Measurements from ENCODE around the gene CCDC91. TPM values are rescaled to one million over a fixed set of nuclear protein-coding genes. Genes with fewer than 3 reads are reported as not detected.

CCDC91 gene
- total RNA-seq, 6 experiments from 2014 or later = 10.0 to 21.5 (median 13.9) TPM

- H3K36me3 ChIP-seq = no peaks in the 10 kb centered on the region
- H3K4me1 ChIP-seq = no peaks in the 10 kb centered on the region
- H3K27ac ChIP-seq = no peak overlapping the region
- no peak overlapping the region for H3K4me3 ChIP-seq
- H3K9me3 ChIP-seq = no peaks in the 10 kb centered on the region
- H3K27me3 ChIP-seq = no peaks in the 10 kb centered on the region
- no peak for ATAC-seq
- intact Hi-C loops (cut with DNase I) = no loop called here
- no peak for TF ChIP-seq CTCF (IDR thresholded peaks at IDR 0.05)
- TF ChIP-seq POLR2A (IDR thresholded peaks at IDR 0.05) = no peak
- DNase-seq = no peak
Measured at GRCh38 chr12:28219827-28220226, 29.6 kb downstream of the CCDC91 start.

- intact Hi-C loops (cut with DNase I) = no loop called here
- no peak for ATAC-seq
Measured at GRCh38 chr12:28222081-28222700, 31.9 kb downstream of the CCDC91 start.

GRCh38 chr12:28223025-28223554 is 32.8 kb downstream of the CCDC91 start:
- no peaks in the 10 kb centered on the region for H3K36me3 ChIP-seq
- DNase-seq = no peak
- no peaks in the 10 kb centered on the region for H3K27me3 ChIP-seq
- ATAC-seq = no peak
- 78% methylated on average over 3 of the region's 3 CpGs for WGBS (ENCODE audit: insufficient coverage, low coverage, low lambda C conversion rate, missing lambda C conversion rate)
- no peaks in the 10 kb centered on the region for H3K4me1 ChIP-seq
- TF ChIP-seq CTCF (IDR thresholded peaks at IDR 0.05) = no peak
- TF ChIP-seq POLR2A (IDR thresholded peaks at IDR 0.05) = no peak
- peaks cover 0 to 3% (median 0%) of the 10 kb centered on the region in 4 donors for H3K9me3 ChIP-seq
- intact Hi-C loops (cut with DNase I) = no loop called here
- H3K27ac ChIP-seq = no peak overlapping the region
- H3K4me3 ChIP-seq = no peak overlapping the region

More at GRCh38 chr12:28222081-28222700, 31.9 kb downstream of the CCDC91 start:
- Histone ChIP-seq H3K27me3 (no peaks in the 10 kb centered on the region), H3K36me3 (no peaks in the 10 kb centered on the region), H3K4me3 (no peak overlapping the region), H3K4me1 (no peaks in the 10 kb centered on the region), H3K9me3 (peaks cover 0 to 3% (median 0%) of the 10 kb centered on the region in 4 donors), H3K27ac (no peak overlapping the region)
- 88% methylated on average over 2 of the region's 2 CpGs for WGBS (ENCODE audit: insufficient coverage, low coverage, low lambda C conversion rate, missing lambda C conversion rate)
- TF ChIP-seq CTCF (IDR thresholded peaks at IDR 0.05) (no peak), POLR2A (IDR thresholded peaks at IDR 0.05) (no peak)
- no peak for DNase-seq

- intact Hi-C loops (cut with DNase I) = no loop called here
- WGBS (ENCODE audit: insufficient coverage, low coverage, low lambda C conversion rate, missing lambda C conversion rate) = 80% methylated on average over 2 of the region's 2 CpGs
Measured at GRCh38 chr12:28223858-28224257, 33.6 kb downstream of the CCDC91 start.

More at GRCh38 chr12:28223858-28224257, 33.6 kb downstream of the CCDC91 start:
- H3K4me1 ChIP-seq = no peaks in the 10 kb centered on the region
- no peak overlapping the region for H3K27ac ChIP-seq
- no peak for TF ChIP-seq POLR2A (IDR thresholded peaks at IDR 0.05)
- TF ChIP-seq CTCF (IDR thresholded peaks at IDR 0.05) = no peak
- H3K4me3 ChIP-seq = no peak overlapping the region
- no peaks in the 10 kb centered on the region for H3K27me3 ChIP-seq
- H3K36me3 ChIP-seq = no peaks in the 10 kb centered on the region
- DNase-seq (no peak), ATAC-seq (no peak)
- peaks cover 0 to 3% (median 0%) of the 10 kb centered on the region in 4 donors for H3K9me3 ChIP-seq
